ENCODE measurements around the gene HHLA2.

Gene HHLA2

DNA sequence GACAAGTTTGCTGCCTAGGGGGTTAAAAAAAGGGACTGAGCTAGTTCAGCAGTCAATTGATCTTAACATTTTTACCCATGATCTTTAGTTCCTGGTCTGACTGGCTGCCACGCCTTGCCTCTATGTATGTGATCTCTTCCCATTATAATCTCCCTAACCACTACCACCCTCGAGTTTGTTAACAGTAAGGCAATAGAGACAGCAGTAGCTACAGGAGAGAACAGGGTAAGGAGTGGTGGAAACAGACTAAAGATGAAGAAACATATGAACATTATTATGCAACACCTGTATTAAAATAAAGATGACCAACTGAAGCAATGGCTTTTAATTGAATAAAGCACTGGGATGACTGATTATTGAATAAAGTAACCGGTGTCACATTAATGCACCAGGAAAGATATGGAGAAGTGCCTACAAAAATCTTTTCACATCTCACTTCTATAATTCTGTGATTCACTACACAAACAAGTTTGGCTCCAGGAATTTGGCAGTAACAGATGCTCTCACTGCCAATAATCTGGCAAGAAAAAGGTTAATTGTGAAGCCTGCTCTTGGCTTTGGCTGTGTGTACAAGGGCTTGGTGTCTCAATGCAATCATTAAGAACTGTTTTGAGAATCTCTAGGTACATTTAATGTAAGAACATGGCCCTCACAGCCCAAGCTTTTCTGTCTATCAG lies 95.7 kb downstream of the HHLA2 start:
- POLR2A ChIA-PET = no interaction called here
- H3K36me3 ChIP-seq (ENCODE audit: control insufficient read depth in 4 of 4, insufficient read depth in 4 of 4, low read length in 3 of 4) = no peaks in the 10 kb centered on the region
- no peak for DNase-seq
- H3K4me1 ChIP-seq (ENCODE audit: control extremely low read depth in 1 of 4, control insufficient read depth in 4 of 4, insufficient read depth in 4 of 4, low read length in 3 of 4) = peaks cover 4 to 11% (median 5%) of the 10 kb centered on the region in 4 experiments
- no CpG with 5 or more reads among the region's 3 CpGs for WGBS (ENCODE audit: insufficient coverage)
- H3K4me3 ChIP-seq (ENCODE audit: control insufficient read depth in 1 of 7, extremely low read depth in 1 of 7, insufficient read depth in 4 of 7, low read depth in 2 of 7, low read length in 6 of 7) = no peak overlapping the region
- H3K27me3 ChIP-seq (replicated peaks in 2 of 5; ENCODE audit: control insufficient read depth in 4 of 5, insufficient read depth in 5 of 5, low read length in 4 of 5) = no peaks in the 10 kb centered on the region
- CTCF ChIA-PET = interaction anchor here (0.8 kb wide), 1 partner anchor 11 kb away, joined by 3 read pairs; no protein-coding TSS in a partner anchor
- H3K27ac ChIP-seq (ENCODE audit: insufficient read depth in 1 of 2, low read depth in 1 of 2, low read length in 2 of 2, poor library complexity in 1 of 2, severe bottlenecking in 2 of 2) = no peak overlapping the region
- H3K9me3 ChIP-seq (ENCODE audit: control extremely low read depth in 1 of 5, control insufficient read depth in 4 of 5, insufficient read depth in 2 of 5, low read depth in 1 of 5, low read length in 4 of 5) = no peaks in the 10 kb centered on the region

DNA sequence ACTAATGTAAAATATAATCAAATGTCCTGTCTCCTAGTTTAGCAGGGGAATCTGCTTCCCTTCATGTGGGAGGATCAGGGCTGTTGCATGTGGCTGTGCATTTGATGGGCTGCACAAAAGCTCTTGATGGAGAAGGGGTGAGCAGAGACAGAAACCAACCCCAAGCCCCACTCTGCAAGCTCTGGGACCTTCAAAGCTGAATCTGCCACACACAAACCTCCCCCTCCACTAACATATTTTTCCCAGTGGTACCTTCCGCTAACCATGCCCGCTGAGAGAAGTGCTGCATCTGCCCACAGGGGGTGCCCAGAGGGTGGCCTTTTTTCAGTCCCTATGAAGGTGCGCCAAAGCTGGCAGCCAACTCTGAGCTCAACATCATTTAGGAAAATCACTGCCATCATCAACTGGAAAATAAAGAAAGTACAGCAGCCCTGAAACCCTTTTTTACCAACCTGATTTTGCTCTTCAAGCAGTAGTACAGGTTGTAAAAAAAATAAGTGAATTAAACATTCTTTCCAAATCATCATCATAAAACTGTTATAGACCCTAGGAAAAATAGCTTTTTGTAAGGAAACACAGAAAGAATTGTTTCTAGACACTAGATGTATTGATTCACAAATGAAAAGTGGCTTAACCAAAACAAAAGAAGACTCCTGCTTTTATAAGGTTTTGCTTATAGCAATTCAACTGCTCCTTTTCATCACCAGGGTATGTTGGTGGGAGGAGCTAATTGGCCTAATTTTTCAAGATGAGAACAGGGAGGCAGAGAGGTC lies 97.0 kb downstream of the HHLA2 start:
- peaks cover 4 to 11% (median 5%) of the 10 kb centered on the region in 4 experiments for H3K4me1 ChIP-seq (ENCODE audit: control extremely low read depth in 1 of 4, control insufficient read depth in 4 of 4, insufficient read depth in 4 of 4, low read length in 3 of 4)
- CTCF ChIA-PET = interaction anchor here (0.8 kb wide), 1 partner anchor 12 kb away, joined by 3 read pairs; no protein-coding TSS in a partner anchor
- H3K9me3 ChIP-seq (ENCODE audit: control extremely low read depth in 1 of 5, control insufficient read depth in 4 of 5, insufficient read depth in 2 of 5, low read depth in 1 of 5, low read length in 4 of 5) = no peaks in the 10 kb centered on the region
- no peak for DNase-seq
- WGBS (ENCODE audit: insufficient coverage) = 100% methylated on average over 2 of the region's 3 CpGs
- H3K36me3 ChIP-seq (ENCODE audit: control insufficient read depth in 4 of 4, insufficient read depth in 4 of 4, low read length in 3 of 4) = no peaks in the 10 kb centered on the region
- no peak overlapping the region for H3K27ac ChIP-seq (ENCODE audit: insufficient read depth in 1 of 2, low read depth in 1 of 2, low read length in 2 of 2, poor library complexity in 1 of 2, severe bottlenecking in 2 of 2)
- POLR2A ChIA-PET = no interaction called here
- H3K27me3 ChIP-seq (replicated peaks in 2 of 5; ENCODE audit: control insufficient read depth in 4 of 5, insufficient read depth in 5 of 5, low read length in 4 of 5) = no peaks in the 10 kb centered on the region
- H3K4me3 ChIP-seq (ENCODE audit: control insufficient read depth in 1 of 7, extremely low read depth in 1 of 7, insufficient read depth in 4 of 7, low read depth in 2 of 7, low read length in 6 of 7) = no peak overlapping the region

DNA sequence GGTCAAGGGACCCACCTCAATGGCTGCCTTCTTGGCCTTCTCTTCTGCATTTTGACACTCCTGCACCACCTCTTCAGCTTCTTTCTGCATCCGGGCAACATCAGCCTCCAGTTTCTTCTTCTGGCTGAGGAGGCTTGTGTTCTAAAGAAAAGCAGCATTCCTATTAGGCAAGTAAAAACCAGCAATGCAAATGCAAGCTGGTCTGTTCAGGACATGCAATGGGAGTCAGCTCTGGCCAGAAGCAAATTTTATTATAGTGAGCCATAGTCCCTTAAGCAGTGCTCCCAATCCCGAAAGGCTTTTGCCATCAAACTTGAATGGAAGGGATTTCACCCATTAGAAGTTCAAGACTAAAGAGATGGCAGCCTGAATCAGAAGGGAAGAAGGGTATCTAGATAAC lies 97.7 kb downstream of the HHLA2 start:
- Histone ChIP-seq H3K4me3 (ENCODE audit: control insufficient read depth in 1 of 7, extremely low read depth in 1 of 7, insufficient read depth in 4 of 7, low read depth in 2 of 7, low read length in 6 of 7) (no peak overlapping the region), H3K36me3 (ENCODE audit: control insufficient read depth in 4 of 4, insufficient read depth in 4 of 4, low read length in 3 of 4) (no peaks in the 10 kb centered on the region), H3K27ac (ENCODE audit: insufficient read depth in 1 of 2, low read depth in 1 of 2, low read length in 2 of 2, poor library complexity in 1 of 2, severe bottlenecking in 2 of 2) (no peak overlapping the region), H3K4me1 (ENCODE audit: control extremely low read depth in 1 of 4, control insufficient read depth in 4 of 4, insufficient read depth in 4 of 4, low read length in 3 of 4) (peaks cover 4 to 7% (median 5%) of the 10 kb centered on the region in 4 experiments), H3K9me3 (ENCODE audit: control extremely low read depth in 1 of 5, control insufficient read depth in 4 of 5, insufficient read depth in 2 of 5, low read depth in 1 of 5, low read length in 4 of 5) (no peaks in the 10 kb centered on the region), H3K27me3 (replicated peaks in 2 of 5; ENCODE audit: control insufficient read depth in 4 of 5, insufficient read depth in 5 of 5, low read length in 4 of 5) (no peaks in the 10 kb centered on the region)
- ChIA-PET POLR2A (no interaction called here), CTCF (no interaction called here)
- 100% methylated on average over 2 of the region's 2 CpGs for WGBS (ENCODE audit: insufficient coverage)
- no peak for DNase-seq

DNA sequence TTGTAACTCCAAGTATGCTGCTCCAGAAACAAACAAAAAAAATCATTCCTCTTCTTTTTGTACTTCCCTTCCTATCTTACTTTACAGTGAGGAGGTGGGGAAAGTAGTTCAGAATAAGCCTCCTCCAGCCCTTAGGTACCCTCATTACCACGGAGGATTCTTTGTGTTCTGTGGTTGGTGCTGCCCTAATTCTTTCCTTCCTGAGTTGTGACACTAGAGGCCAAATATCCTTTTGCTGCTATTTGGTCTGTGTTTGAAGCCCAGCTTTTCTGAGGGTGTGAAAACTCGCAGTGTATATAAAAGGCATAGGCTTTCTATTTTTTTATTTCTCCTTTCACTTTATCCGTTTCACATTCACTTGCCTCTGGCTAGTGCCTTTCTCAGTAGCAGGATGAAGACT lies 98.2 kb downstream of the HHLA2 start:
- Histone ChIP-seq H3K27me3 (replicated peaks in 2 of 5; ENCODE audit: control insufficient read depth in 4 of 5, insufficient read depth in 5 of 5, low read length in 4 of 5) (no peaks in the 10 kb centered on the region), H3K9me3 (ENCODE audit: control extremely low read depth in 1 of 5, control insufficient read depth in 4 of 5, insufficient read depth in 2 of 5, low read depth in 1 of 5, low read length in 4 of 5) (no peaks in the 10 kb centered on the region), H3K36me3 (ENCODE audit: control insufficient read depth in 4 of 4, insufficient read depth in 4 of 4, low read length in 3 of 4) (no peaks in the 10 kb centered on the region), H3K4me1 (ENCODE audit: control extremely low read depth in 1 of 4, control insufficient read depth in 4 of 4, insufficient read depth in 4 of 4, low read length in 3 of 4) (peaks cover 4 to 7% (median 5%) of the 10 kb centered on the region in 4 experiments), H3K27ac (ENCODE audit: insufficient read depth in 1 of 2, low read depth in 1 of 2, low read length in 2 of 2, poor library complexity in 1 of 2, severe bottlenecking in 2 of 2) (no peak overlapping the region), H3K4me3 (ENCODE audit: control insufficient read depth in 1 of 7, extremely low read depth in 1 of 7, insufficient read depth in 4 of 7, low read depth in 2 of 7, low read length in 6 of 7) (no peak overlapping the region)
- 0% methylated on average over 1 of the region's 3 CpGs for WGBS (ENCODE audit: insufficient coverage)
- CTCF ChIA-PET = no interaction called here
- POLR2A ChIA-PET = no interaction called here
- peak in 1 of 3 donors; percentile 21 for DNase-seq

DNA sequence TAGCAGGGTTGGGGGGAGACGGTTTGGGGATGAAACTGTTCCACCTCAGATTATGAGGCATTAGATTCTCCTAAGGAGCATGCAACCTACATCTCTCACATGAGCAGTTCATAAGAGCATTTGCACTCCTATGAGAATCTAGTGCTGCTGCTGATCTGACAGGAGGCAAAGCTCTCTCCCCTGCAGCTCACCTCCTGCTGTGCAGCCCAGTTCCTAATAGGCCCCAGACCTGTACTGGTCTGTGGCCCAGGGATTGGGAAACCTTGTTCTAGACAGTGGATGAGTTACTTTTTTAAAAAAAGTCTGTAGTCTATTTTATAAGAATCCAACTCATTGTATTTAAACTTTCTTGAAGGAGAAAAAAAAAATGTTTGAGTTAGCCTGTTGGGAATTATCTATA lies 100.0 kb downstream of the HHLA2 start:
- H3K4me3 ChIP-seq (ENCODE audit: control insufficient read depth in 1 of 7, extremely low read depth in 1 of 7, insufficient read depth in 4 of 7, low read depth in 2 of 7, low read length in 6 of 7) = no peak overlapping the region
- DNase-seq = no peak
- no peak overlapping the region for H3K27ac ChIP-seq (ENCODE audit: insufficient read depth in 1 of 2, low read depth in 1 of 2, low read length in 2 of 2, poor library complexity in 1 of 2, severe bottlenecking in 2 of 2)
- ChIA-PET POLR2A (no interaction called here), CTCF (no interaction called here)
- no peaks in the 10 kb centered on the region for H3K27me3 ChIP-seq (replicated peaks in 2 of 5; ENCODE audit: control insufficient read depth in 4 of 5, insufficient read depth in 5 of 5, low read length in 4 of 5)
- H3K9me3 ChIP-seq (ENCODE audit: control extremely low read depth in 1 of 5, control insufficient read depth in 4 of 5, insufficient read depth in 2 of 5, low read depth in 1 of 5, low read length in 4 of 5) = peaks cover 0 to 5% (median 2%) of the 10 kb centered on the region in 5 experiments
- peaks cover 4 to 7% (median 5%) of the 10 kb centered on the region in 4 experiments for H3K4me1 ChIP-seq (ENCODE audit: control extremely low read depth in 1 of 4, control insufficient read depth in 4 of 4, insufficient read depth in 4 of 4, low read length in 3 of 4)
- WGBS (ENCODE audit: insufficient coverage) = no CpG with 5 or more reads among the region's 1 CpG
- H3K36me3 ChIP-seq (ENCODE audit: control insufficient read depth in 4 of 4, insufficient read depth in 4 of 4, low read length in 3 of 4) = no peaks in the 10 kb centered on the region

DNA sequence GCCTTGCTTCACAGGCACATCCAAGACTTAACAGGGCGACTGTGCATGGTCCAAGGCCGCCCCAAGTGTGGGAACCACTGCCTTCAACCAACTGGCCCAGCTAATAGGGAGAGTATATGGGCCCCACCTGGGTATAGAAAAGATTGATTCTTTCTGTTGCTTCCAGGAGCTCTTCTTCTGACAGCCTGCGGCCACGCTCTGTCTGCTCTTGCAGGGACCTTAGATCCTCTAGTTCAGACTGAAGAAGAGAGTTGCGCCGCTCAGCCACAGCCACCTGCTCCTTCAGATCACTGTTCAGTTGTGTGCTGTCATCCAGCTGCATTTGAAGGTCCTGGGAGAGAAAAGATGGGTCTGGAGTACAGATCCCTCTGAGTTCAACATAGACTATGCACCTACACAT lies 102.2 kb downstream of the HHLA2 start:
- no peak overlapping the region for H3K4me3 ChIP-seq (ENCODE audit: control insufficient read depth in 1 of 7, extremely low read depth in 1 of 7, insufficient read depth in 4 of 7, low read depth in 2 of 7, low read length in 6 of 7)
- POLR2A ChIA-PET = no interaction called here
- H3K9me3 ChIP-seq (ENCODE audit: control extremely low read depth in 1 of 5, control insufficient read depth in 4 of 5, insufficient read depth in 2 of 5, low read depth in 1 of 5, low read length in 4 of 5) = peaks cover 0 to 5% (median 2%) of the 10 kb centered on the region in 5 experiments
- CTCF ChIA-PET = no interaction called here
- no peak for DNase-seq
- H3K27me3 ChIP-seq (replicated peaks in 2 of 5; ENCODE audit: control insufficient read depth in 4 of 5, insufficient read depth in 5 of 5, low read length in 4 of 5) = no peaks in the 10 kb centered on the region
- no peak overlapping the region for H3K27ac ChIP-seq (ENCODE audit: insufficient read depth in 1 of 2, low read depth in 1 of 2, low read length in 2 of 2, poor library complexity in 1 of 2, severe bottlenecking in 2 of 2)
- H3K36me3 ChIP-seq (ENCODE audit: control insufficient read depth in 4 of 4, insufficient read depth in 4 of 4, low read length in 3 of 4) = no peaks in the 10 kb centered on the region
- peaks cover 4 to 7% (median 5%) of the 10 kb centered on the region in 4 experiments for H3K4me1 ChIP-seq (ENCODE audit: control extremely low read depth in 1 of 4, control insufficient read depth in 4 of 4, insufficient read depth in 4 of 4, low read length in 3 of 4)
- WGBS (ENCODE audit: insufficient coverage) = 94% methylated on average over 4 of the region's 6 CpGs

DNA sequence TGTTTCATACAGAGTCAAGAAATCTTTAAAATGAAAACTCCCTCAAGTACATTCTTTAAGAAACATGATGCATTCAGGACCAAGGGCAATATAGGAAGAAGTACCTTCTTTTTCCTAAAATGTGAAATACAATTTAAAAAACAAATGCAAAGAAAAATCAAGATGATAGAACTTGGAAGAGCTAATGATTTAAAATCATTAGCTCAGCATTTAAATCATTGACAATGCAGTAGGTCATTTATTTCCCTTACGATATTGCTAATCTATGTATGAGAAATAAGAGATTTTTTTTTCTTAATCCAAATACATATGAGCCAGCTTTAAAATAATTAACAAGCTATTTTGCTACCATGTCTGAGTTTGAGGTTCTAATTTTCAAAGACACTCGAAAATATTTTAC lies 105.5 kb downstream of the HHLA2 start:
- POLR2A ChIA-PET = no interaction called here
- H3K27ac ChIP-seq (ENCODE audit: insufficient read depth in 1 of 2, low read depth in 1 of 2, low read length in 2 of 2, poor library complexity in 1 of 2, severe bottlenecking in 2 of 2) = no peak overlapping the region
- no peaks in the 10 kb centered on the region for H3K27me3 ChIP-seq (replicated peaks in 2 of 5; ENCODE audit: control insufficient read depth in 4 of 5, insufficient read depth in 5 of 5, low read length in 4 of 5)
- CTCF ChIA-PET = interaction anchor here (1.4 kb wide), 1 partner anchor 16 kb away, joined by 3 read pairs; no protein-coding TSS in a partner anchor
- WGBS (ENCODE audit: insufficient coverage) = 100% methylated on average over 1 of the region's 2 CpGs
- H3K4me1 ChIP-seq (ENCODE audit: control extremely low read depth in 1 of 4, control insufficient read depth in 4 of 4, insufficient read depth in 4 of 4, low read length in 3 of 4) = peaks cover 0 to 12% (median 2%) of the 10 kb centered on the region in 4 experiments
- DNase-seq = no peak
- no peaks in the 10 kb centered on the region for H3K36me3 ChIP-seq (ENCODE audit: control insufficient read depth in 4 of 4, insufficient read depth in 4 of 4, low read length in 3 of 4)
- H3K9me3 ChIP-seq (ENCODE audit: control extremely low read depth in 1 of 5, control insufficient read depth in 4 of 5, insufficient read depth in 2 of 5, low read depth in 1 of 5, low read length in 4 of 5) = peaks cover 0 to 5% (median 2%) of the 10 kb centered on the region in 5 experiments
- H3K4me3 ChIP-seq (ENCODE audit: control insufficient read depth in 1 of 7, extremely low read depth in 1 of 7, insufficient read depth in 4 of 7, low read depth in 2 of 7, low read length in 6 of 7) = no peak overlapping the region

Data from common myeloid progenitor, CD34-positive (primary cell).